Neural progenitor cell (in vitro differentiated cells): ENCODE data around the gene PRLR. TPM values are rescaled to one million over a fixed set of nuclear protein-coding genes. Genes with fewer than 3 reads are reported as not detected.

ENCODE experiments used
- DNase-seq: peaks from one replicate; pipeline ENCODE4 v3.0.0-alpha.2; 2016; ENCODE audit warnings: low spot score
- H2AFZ ChIP-seq: fragments of 200-600 bp; sonication (generic); replicated peaks from 2 replicates; pipeline ENCODE4 v1.6.1; 2016; ENCODE audit warnings: antibody characterized with exemption
- H3F3A ChIP-seq: fragments of 200-600 bp; sonication (generic); 2 replicates; pipeline ENCODE4 v1.6.1; 2016; ENCODE audit warnings: antibody characterized with exemption, low read depth
- H3K27ac ChIP-seq: fragments of 200-600 bp; sonication (generic); 2 replicates; pipeline ENCODE4 v1.5.1; 2016; ENCODE audit warnings: mild to moderate bottlenecking
- H3K27me3 ChIP-seq: fragments of 200-600 bp; sonication (generic); 2 replicates; pipeline ENCODE4 v1.6.1; 2016; ENCODE audit warnings: mild to moderate bottlenecking, moderate library complexity
- H3K36me3 ChIP-seq: fragments of 200-600 bp; sonication (generic); 2 replicates; pipeline ENCODE4 v1.5.1; 2016
- H3K4me1 ChIP-seq: fragments of 200-600 bp; sonication (generic); 2 replicates; pipeline ENCODE4 v1.6.1; 2016; ENCODE audit warnings: mixed run types
- H3K4me2 ChIP-seq: fragments of 200-600 bp; sonication (generic); 2 replicates; pipeline ENCODE4 v1.6.1; 2016
- H3K4me3 ChIP-seq: fragments of 200-600 bp; sonication (generic); 2 replicates; pipeline ENCODE4 v1.5.1; 2016
- H3K79me2 ChIP-seq: fragments of 200-600 bp; sonication (generic); 2 replicates; pipeline ENCODE4 v1.6.1; 2016; ENCODE audit warnings: low read depth
- H3K9ac ChIP-seq: fragments of 200-600 bp; sonication (generic); 2 replicates; pipeline ENCODE4 v1.6.1; 2016
- H3K9me3 ChIP-seq: fragments of 200-600 bp; sonication (generic); 2 replicates; pipeline ENCODE4 v1.5.1; 2016; ENCODE audit warnings: low read depth
- H4K20me1 ChIP-seq: fragments of 200-600 bp; sonication (generic); 2 replicates; pipeline ENCODE4 v1.6.1; 2016; ENCODE audit warnings: low read depth
- H3K27ac Mint-ChIP-seq: 3 replicates; pipeline ENCODE4 v1.8.0; 2021; ENCODE audit warnings: mixed read lengths
- H3K27me3 Mint-ChIP-seq: 2 replicates; pipeline ENCODE4 v1.8.0; 2022; ENCODE audit warnings: low read depth, mild to moderate bottlenecking, inconsistent platforms, moderate library complexity, mixed read lengths; ENCODE audit not compliant: insufficient read depth
- H3K36me3 Mint-ChIP-seq: 3 replicates; pipeline ENCODE4 v1.8.0; 2021; ENCODE audit warnings: mixed read lengths
- H3K4me1 Mint-ChIP-seq: 3 replicates; pipeline ENCODE4 v1.8.0; 2021; ENCODE audit warnings: mixed read lengths
- H3K4me3 Mint-ChIP-seq: 3 replicates; pipeline ENCODE4 v1.8.0; 2021; ENCODE audit warnings: mild to moderate bottlenecking, moderate library complexity, mixed read lengths
- H3K9me3 Mint-ChIP-seq: 3 replicates; pipeline ENCODE4 v1.8.0; 2020; ENCODE audit warnings: mixed read lengths
- EZH2 ChIP-seq: fragments of 200-600 bp; sonication (generic); IDR thresholded peaks from 2 replicates; pipeline ENCODE4 v1.6.1; 2017; ENCODE audit warnings: antibody characterized with exemption, mild to moderate bottlenecking, moderate library complexity
- EZH2phosphoT487 ChIP-seq: fragments of 200-600 bp; sonication (generic); IDR thresholded peaks from 2 replicates; pipeline ENCODE4 v1.6.1; 2017; ENCODE audit warnings: antibody characterized with exemption
- total RNA-seq: library from RNA; depleted of rRNA; stranded (reverse); fragments of >200 nt; gene quantifications from 2 replicates; pipeline ENCODE4 v1.2.3, GENCODE V29; 2015; ENCODE audit warnings: low replicate concordance
- TF ChIP-seq, protein P1 (sequence below): fragments of 200-600 bp; sonication (generic); IDR thresholded peaks from 2 replicates; pipeline ENCODE4 v1.5.1; 2017; ENCODE audit warnings: antibody characterized with exemption, mild to moderate bottlenecking

Gene PRLR
- total RNA-seq, 1 donor from 2014 or later, result 0.51 TPM

DNA sequence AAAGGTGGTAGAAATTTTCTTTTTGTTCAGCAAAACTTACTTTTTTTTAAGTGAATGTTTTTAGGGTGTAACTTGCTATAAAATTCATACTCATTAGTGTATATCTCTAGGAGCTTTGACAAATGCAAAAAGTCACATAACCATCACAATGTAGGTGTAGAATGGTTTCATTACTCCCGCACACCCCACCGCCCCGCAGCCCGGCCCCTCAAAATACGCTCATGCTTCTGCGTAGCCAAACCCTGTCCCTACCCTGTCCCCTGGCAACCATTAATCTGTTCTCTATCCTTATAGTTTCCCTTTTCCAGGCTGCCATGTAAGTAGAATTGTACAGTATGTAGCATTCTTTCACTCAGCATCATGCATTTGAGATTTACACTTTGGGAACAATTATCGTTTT, 9.2 kb upstream of the PRLR start:
- no peak overlapping the region for H3K4me2 ChIP-seq
- Mint-ChIP-seq H3K4me1 (peaks cover 10% of the 10 kb centered on the region), H3K4me3 (no peak overlapping the region)

DNA sequence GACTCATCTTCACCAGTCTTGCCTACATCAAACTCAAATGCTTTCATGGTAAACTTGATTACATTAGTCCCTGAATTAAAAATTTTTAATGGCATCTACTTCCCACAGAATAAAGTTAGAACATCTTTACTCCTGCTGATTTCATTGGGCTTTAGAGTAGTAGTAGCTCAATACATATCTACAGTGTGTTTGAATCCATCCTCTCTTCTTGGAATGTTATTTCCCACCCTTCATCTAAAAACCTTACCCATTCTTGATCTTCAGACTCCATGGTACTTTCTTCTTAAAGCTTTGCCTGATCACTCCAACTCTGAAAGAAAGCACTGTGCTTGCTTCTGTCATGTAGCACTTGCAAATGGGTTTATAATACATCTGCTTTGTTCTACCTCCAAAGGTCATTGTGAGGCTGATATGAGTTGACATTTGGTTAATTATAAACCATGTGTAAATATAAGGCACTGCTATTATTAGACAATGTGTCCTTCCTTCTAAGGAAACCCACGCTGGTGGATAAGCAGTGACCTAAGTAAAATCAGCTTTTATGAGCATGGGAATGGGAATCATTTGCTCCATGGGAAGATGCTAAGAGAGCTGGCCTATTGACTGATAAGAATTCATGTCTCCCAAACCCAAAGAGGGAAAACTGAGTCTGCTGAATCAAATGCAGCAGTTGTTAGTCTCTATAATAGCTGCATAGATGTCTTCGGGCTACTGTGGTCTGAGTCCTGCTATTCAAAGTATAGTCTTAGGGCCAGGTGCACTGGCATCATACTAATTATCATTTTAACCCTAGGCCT, 7.5 kb upstream of the PRLR start:
- no peaks in the 10 kb centered on the region for H3K9me3 ChIP-seq
- H3F3A ChIP-seq, result no peaks in the 10 kb centered on the region
- DNase-seq, result no peak
- H2AFZ ChIP-seq, result no peak overlapping the region
- no peak overlapping the region for H3K4me3 ChIP-seq
- no peaks in the 10 kb centered on the region for H3K36me3 ChIP-seq
- no peak overlapping the region for H3K9ac ChIP-seq
- no peak for TF ChIP-seq EZH2phosphoT487
- no peak for TF ChIP-seq EZH2
- TF ChIP-seq, protein P1, sequence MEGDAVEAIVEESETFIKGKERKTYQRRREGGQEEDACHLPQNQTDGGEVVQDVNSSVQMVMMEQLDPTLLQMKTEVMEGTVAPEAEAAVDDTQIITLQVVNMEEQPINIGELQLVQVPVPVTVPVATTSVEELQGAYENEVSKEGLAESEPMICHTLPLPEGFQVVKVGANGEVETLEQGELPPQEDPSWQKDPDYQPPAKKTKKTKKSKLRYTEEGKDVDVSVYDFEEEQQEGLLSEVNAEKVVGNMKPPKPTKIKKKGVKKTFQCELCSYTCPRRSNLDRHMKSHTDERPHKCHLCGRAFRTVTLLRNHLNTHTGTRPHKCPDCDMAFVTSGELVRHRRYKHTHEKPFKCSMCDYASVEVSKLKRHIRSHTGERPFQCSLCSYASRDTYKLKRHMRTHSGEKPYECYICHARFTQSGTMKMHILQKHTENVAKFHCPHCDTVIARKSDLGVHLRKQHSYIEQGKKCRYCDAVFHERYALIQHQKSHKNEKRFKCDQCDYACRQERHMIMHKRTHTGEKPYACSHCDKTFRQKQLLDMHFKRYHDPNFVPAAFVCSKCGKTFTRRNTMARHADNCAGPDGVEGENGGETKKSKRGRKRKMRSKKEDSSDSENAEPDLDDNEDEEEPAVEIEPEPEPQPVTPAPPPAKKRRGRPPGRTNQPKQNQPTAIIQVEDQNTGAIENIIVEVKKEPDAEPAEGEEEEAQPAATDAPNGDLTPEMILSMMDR, result no peak
- Mint-ChIP-seq H3K4me3 (no peak overlapping the region), H3K4me1 (peaks cover 10% of the 10 kb centered on the region), H3K27me3 (no peaks in the 10 kb centered on the region), H3K9me3 (no peaks in the 10 kb centered on the region), H3K27ac (no peak overlapping the region), H3K36me3 (no peaks in the 10 kb centered on the region)
- H3K4me1 ChIP-seq, result no peaks in the 10 kb centered on the region
- H4K20me1 ChIP-seq, result no peaks in the 10 kb centered on the region
- no peak overlapping the region for H3K4me2 ChIP-seq
- H3K27ac ChIP-seq, result no peak overlapping the region
- H3K27me3 ChIP-seq, result no peaks in the 10 kb centered on the region
- no peaks in the 10 kb centered on the region for H3K79me2 ChIP-seq

More for the DNA sequence above, 9.2 kb upstream of the PRLR start:
- Histone ChIP-seq H3F3A (no peaks in the 10 kb centered on the region), H3K4me3 (no peak overlapping the region), H3K36me3 (no peaks in the 10 kb centered on the region), H3K4me1 (no peaks in the 10 kb centered on the region), H3K79me2 (no peaks in the 10 kb centered on the region), H4K20me1 (no peaks in the 10 kb centered on the region), H3K27me3 (no peaks in the 10 kb centered on the region), H3K9ac (no peak overlapping the region), H3K9me3 (no peaks in the 10 kb centered on the region), H3K27ac (no peak overlapping the region), H2AFZ (no peak overlapping the region)
- H3K27me3 Mint-ChIP-seq, result no peaks in the 10 kb centered on the region
- H3K9me3 Mint-ChIP-seq, result no peaks in the 10 kb centered on the region
- TF ChIP-seq, protein P1, result no peak
- no peak for TF ChIP-seq EZH2
- no peak for TF ChIP-seq EZH2phosphoT487
- H3K27ac Mint-ChIP-seq, result no peak overlapping the region
- H3K36me3 Mint-ChIP-seq, result no peaks in the 10 kb centered on the region
- no peak for DNase-seq

DNA sequence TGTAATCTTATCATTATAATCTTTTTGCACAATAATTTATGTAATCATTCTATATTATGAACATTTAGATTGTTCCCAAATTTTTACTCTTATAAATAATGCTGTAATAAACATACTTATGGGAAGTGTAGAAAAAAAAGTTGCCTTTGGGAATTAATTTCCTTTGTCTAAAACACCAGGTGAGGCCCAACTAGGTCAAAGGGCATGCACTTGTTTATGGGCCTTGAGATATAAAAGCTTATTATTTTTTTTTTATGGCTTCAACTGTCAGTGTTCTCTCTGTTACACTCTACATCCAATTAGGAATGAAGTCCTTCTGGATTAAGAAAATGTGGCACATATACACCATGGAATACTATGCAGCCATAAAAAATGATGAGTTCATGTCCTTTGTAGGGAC, 6.5 kb upstream of the PRLR start:
- H3K9ac ChIP-seq, result no peak overlapping the region
- Mint-ChIP-seq H3K36me3 (no peaks in the 10 kb centered on the region), H3K9me3 (no peaks in the 10 kb centered on the region), H3K4me1 (peaks cover 10% of the 10 kb centered on the region), H3K4me3 (no peak overlapping the region), H3K27me3 (no peaks in the 10 kb centered on the region), H3K27ac (no peak overlapping the region)
- H3K27me3 ChIP-seq, result no peaks in the 10 kb centered on the region
- H2AFZ ChIP-seq, result no peak overlapping the region
- no peaks in the 10 kb centered on the region for H4K20me1 ChIP-seq
- TF ChIP-seq EZH2phosphoT487 (no peak), EZH2 (no peak)
- no peak overlapping the region for H3K27ac ChIP-seq
- H3K79me2 ChIP-seq, result no peaks in the 10 kb centered on the region
- no peaks in the 10 kb centered on the region for H3F3A ChIP-seq
- no peaks in the 10 kb centered on the region for H3K36me3 ChIP-seq
- no peaks in the 10 kb centered on the region for H3K4me1 ChIP-seq
- no peak for DNase-seq
- H3K4me3 ChIP-seq, result no peak overlapping the region
- H3K4me2 ChIP-seq, result no peak overlapping the region
- H3K9me3 ChIP-seq, result no peaks in the 10 kb centered on the region

DNA sequence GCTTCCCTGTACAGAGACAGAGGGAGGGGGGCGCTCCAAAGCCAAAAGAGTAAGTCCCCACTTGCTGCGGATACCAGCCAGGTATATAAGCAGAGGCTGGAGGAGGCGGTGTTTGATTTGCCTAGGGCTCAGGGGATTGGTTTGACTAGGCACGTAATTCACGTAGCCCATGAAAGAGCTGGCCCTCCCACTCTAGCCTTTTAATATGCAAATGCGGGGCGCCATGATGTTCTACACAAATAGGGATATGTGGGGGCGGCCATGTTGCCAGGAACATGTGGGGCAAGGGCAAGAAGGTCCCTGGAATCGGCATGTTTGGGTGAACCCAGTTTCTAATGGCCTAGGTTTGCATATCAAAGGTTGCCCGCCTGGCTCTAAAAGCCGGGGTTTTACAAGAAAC, 3.3 kb upstream of the PRLR start:
- H3K4me2 ChIP-seq, result no peak overlapping the region
- DNase-seq, result no peak

More for the DNA sequence above, 3.3 kb upstream of the PRLR start:
- Histone ChIP-seq H3K4me1 (no peaks in the 10 kb centered on the region), H3K27me3 (peaks cover 22% of the 10 kb centered on the region), H3K9ac (no peak overlapping the region), H3K79me2 (no peaks in the 10 kb centered on the region), H3K9me3 (no peaks in the 10 kb centered on the region), H4K20me1 (no peaks in the 10 kb centered on the region), H3F3A (peaks cover 4% of the 10 kb centered on the region), H3K27ac (no peak overlapping the region), H3K4me3 (no peak overlapping the region), H2AFZ (no peak overlapping the region), H3K36me3 (no peaks in the 10 kb centered on the region)
- Mint-ChIP-seq H3K36me3 (no peaks in the 10 kb centered on the region), H3K27ac (no peak overlapping the region), H3K4me1 (peaks cover 9% of the 10 kb centered on the region), H3K9me3 (no peaks in the 10 kb centered on the region), H3K4me3 (no peak overlapping the region), H3K27me3 (no peaks in the 10 kb centered on the region)
- TF ChIP-seq EZH2phosphoT487, result no peak
- TF ChIP-seq, protein P1, result no peak
- no peak for TF ChIP-seq EZH2
